Memory B cell (primary cell): ENCODE data around the gene SFMBT2.
A peak's percentile ranks its signal among the peaks of the same experiment; 100 is the strongest.
"Not testable (repeated sequence)": the region's sequence is repeated elsewhere in the genome, so short reads cannot be mapped to it uniquely, and the experiment has no call there.

ENCODE experiments used
- ATAC-seq: fragments of 150-1000 bp; cut with Tn5 transposase; 2 replicates; pipeline ENCODE4 v1.10.0; 2021; ENCODE audit warnings: low read depth, mild to moderate bottlenecking, moderate library complexity
- DNase-seq, 2 donors: peaks; one replicate each; pipeline ENCODE4 v3.0.0; 2022; ENCODE audit warnings: low spot score in 2 of 2
- H3K27ac Mint-ChIP-seq: one replicate; pipeline ENCODE4 v1.8.0; 2022; ENCODE audit warnings: mild to moderate bottlenecking, moderate library complexity, mixed read lengths
- H3K27me3 Mint-ChIP-seq: one replicate; pipeline ENCODE4 v1.8.0; 2022; ENCODE audit warnings: mixed read lengths
- H3K36me3 Mint-ChIP-seq: one replicate; pipeline ENCODE4 v1.8.0; 2022; ENCODE audit warnings: mild to moderate bottlenecking, mixed read lengths
- H3K4me1 Mint-ChIP-seq: one replicate; pipeline ENCODE4 v1.8.0; 2022; ENCODE audit warnings: mixed read lengths
- H3K4me3 Mint-ChIP-seq: one replicate; pipeline ENCODE4 v1.8.0; 2022; ENCODE audit warnings: mild to moderate bottlenecking, moderate library complexity, mixed read lengths
- H3K9me3 Mint-ChIP-seq: one replicate; pipeline ENCODE4 v1.8.0; 2022; ENCODE audit warnings: mixed read lengths

Gene SFMBT2

DNA sequence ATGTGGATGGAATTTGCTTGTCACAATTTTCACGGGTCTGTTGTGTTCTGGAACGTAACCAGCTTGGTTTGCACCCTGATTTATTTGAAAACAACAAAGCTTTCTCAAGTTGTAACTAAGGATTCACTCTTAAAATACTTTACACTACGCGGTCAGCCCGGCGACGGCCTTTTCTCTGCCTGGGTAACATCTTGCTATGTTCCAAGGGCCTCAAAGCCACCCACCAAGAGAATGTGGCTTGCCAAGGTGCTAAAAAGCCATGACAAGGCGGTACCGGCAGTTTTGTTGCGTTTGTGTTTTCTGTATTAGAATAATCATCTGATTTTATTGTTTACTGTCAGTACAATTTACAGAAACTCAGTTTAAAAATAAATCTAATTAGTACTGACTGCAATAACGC, 220.9 kb downstream of the SFMBT2 start:
- ATAC-seq: no peak
- Mint-ChIP-seq H3K9me3 (peaks cover 9% of the 10 kb centered on the region), H3K27me3 (no peaks in the 10 kb centered on the region), H3K4me1 (peaks cover 33% of the 10 kb centered on the region), H3K36me3 (peaks cover 19% of the 10 kb centered on the region), H3K27ac (no peak overlapping the region), H3K4me3 (no peak overlapping the region)
- no peak for DNase-seq

DNA sequence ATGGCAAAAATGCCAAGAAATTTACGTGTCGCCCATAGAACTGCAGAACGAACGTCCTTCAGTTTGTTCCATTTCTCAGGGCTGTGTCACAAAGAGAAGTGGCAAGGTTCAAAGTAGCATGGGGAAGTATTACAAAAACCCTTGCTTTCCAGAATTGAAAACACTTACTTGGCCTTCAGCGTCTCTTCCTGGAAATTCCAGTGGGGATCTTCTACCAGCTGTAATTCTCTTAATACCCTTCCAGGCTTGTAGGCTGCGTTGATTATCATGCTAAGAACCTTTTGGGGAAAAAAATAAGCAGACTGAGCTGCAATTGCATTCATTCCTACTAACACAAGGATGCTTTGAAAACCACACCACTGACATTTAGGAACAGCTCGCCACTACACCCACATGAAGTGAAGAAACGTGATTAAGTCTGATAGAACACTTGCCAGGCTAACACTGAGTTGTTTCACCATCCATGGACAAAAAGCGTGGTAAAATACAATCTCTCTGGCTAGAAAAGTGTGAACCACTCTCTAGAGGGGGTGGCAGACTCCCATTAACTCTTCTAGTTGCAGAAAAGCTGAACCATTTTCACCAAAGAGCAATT, 222.3 kb downstream of the SFMBT2 start:
- Mint-ChIP-seq H3K27ac (no peak overlapping the region), H3K36me3 (peaks cover 25% of the 10 kb centered on the region), H3K9me3 (peaks cover 12% of the 10 kb centered on the region), H3K27me3 (no peaks in the 10 kb centered on the region), H3K4me3 (no peak overlapping the region), H3K4me1 (peaks cover 38% of the 10 kb centered on the region)
- no peak for DNase-seq
- no peak for ATAC-seq

DNA sequence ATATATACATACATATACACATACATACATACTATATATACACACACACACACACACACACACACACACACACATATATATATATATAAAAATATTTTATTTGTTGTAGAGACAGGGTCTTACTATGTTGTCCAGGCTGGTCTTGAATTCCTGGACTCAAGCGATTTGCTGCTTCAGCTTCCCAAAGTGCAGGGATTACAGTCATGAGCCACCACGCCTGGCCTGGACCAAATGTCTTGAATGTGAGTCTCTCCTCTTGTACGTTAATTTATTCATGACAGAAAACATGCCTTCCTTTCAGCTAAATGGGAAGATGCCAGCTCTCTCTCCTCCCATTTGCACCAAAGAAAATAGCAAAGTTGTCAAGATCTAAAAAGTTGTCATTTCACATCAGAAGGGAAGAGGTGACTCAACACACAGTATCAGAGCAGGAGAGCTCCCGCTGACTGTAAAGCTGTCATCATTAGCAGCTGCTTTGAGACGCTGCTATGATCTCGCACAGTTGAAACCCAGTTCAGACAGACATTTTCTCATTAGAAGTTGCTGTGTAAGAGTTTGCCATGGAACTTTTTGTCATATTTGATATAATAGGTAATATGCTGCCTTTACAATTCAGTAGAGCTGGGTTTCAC, 224.3 kb downstream of the SFMBT2 start:
- no peak for DNase-seq
- Mint-ChIP-seq H3K27ac (no peak overlapping the region), H3K36me3 (peaks cover 29% of the 10 kb centered on the region), H3K4me1 (peaks cover 26% of the 10 kb centered on the region), H3K4me3 (no peak overlapping the region), H3K9me3 (peaks cover 12% of the 10 kb centered on the region), H3K27me3 (no peaks in the 10 kb centered on the region)
- ATAC-seq: no peak

DNA sequence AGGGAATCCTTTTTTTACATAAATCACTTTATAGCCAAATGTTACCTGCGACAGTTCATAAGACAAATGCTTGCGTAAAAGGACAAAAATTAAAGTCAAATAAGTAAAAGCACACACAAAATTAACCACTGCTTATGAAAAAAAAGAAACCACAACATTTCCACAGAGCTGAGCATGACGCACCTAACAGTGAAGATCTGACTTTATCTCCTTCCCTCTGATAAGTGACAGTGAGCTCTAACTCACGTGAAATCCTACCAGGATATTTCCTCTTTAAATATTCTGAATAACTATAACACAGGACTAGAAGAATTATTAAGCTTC, 225.5 kb downstream of the SFMBT2 start:
- peaks cover 7% of the 10 kb centered on the region for H3K9me3 Mint-ChIP-seq
- no peaks in the 10 kb centered on the region for H3K27me3 Mint-ChIP-seq
- DNase-seq (no peak), ATAC-seq (peak; percentile 45)
- peaks cover 20% of the 10 kb centered on the region for H3K4me1 Mint-ChIP-seq
- H3K4me3 Mint-ChIP-seq: peak overlapping the region; percentile 59
- H3K36me3 Mint-ChIP-seq: peaks cover 21% of the 10 kb centered on the region
- peak overlapping the region; percentile 89 for H3K27ac Mint-ChIP-seq

DNA sequence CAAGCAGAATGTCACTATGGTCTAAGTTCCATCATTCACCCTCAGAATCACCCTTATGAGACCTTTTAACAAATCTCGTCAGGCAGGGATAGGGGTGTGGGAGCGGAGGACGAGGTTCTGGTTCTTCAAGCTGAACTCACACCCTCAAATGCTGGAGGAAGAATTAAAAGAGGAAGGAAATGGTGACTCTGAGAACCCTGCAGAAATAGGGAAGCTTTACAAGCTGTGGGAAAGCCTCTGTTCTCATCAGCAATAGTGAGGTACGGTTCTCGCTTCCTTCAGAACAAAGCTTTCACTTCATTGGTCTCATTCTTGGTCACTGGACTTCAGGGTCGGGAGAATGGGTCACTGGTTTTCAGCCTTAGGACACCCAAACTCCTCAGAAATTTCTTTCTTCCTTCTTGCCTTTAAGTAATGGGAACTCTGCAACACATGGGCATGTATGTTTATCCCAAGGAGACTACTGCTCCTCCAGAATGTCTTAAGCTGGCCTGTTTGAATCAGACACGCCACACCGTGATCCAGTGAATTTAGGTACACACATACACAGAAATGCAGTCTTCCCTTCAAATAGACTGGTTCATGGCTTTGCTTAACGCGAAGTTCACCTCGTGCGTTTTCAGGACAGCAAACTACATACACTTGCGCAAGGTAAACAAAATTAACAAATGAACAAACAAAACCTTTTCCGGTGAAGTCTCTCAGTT, 226.0 kb downstream of the SFMBT2 start:
- Mint-ChIP-seq H3K27me3 (no peaks in the 10 kb centered on the region), H3K27ac (peak overlapping the region; percentile 89), H3K36me3 (peaks cover 21% of the 10 kb centered on the region), H3K4me1 (peaks cover 20% of the 10 kb centered on the region), H3K4me3 (peak overlapping the region; percentile 59), H3K9me3 (peaks cover 7% of the 10 kb centered on the region)
- ATAC-seq: peak; percentile 94
- DNase-seq: peak in 1 of 2 donors; percentile 33

DNA sequence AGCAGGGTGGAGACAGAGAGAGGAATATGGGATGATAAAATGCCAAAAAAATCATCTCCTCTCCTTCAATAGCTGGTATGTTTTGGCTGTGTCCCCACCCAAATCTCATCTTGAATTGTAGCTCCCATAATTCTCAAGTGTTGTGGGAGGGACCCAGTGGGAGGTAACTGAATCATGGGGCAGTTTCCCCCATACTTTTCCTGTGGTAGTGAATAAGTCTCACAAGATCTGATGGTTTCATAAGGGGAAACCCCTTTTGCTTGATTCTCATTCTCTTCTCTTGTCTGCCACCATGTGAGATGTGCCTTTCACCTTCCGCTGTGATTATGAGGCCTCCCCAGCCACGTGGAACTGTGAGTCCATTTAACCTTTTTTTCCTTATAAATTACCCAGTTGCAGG, 226.7 kb downstream of the SFMBT2 start:
- not testable (repeated sequence) for H3K9me3 Mint-ChIP-seq, DNase-seq, ATAC-seq, H3K27me3 Mint-ChIP-seq
- Mint-ChIP-seq H3K27ac (peak overlapping the region; percentile 89), H3K4me1 (peaks cover 20% of the 10 kb centered on the region), H3K4me3 (peak overlapping the region; percentile 59), H3K36me3 (peaks cover 17% of the 10 kb centered on the region)

DNA sequence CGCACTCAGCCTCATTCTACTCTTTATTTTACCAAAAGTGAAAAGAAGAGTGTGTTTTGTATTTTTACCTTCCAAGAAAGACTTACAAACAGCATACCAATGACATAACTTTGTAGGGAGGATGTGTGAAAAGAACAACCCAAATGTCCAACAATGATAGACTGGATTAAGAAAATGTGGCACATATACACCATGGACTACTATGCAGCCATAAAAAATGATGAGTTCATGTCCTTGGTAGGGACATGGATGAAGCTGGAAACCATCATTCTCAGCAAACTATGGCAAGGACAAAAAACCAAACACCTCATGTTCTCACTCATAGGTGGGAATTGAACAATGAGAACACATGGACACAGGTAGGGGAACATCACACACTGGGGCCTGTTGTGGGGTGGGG, 228.5 kb downstream of the SFMBT2 start:
- H3K36me3 Mint-ChIP-seq: peaks cover 22% of the 10 kb centered on the region
- H3K27ac Mint-ChIP-seq: not testable (repeated sequence)

DNA sequence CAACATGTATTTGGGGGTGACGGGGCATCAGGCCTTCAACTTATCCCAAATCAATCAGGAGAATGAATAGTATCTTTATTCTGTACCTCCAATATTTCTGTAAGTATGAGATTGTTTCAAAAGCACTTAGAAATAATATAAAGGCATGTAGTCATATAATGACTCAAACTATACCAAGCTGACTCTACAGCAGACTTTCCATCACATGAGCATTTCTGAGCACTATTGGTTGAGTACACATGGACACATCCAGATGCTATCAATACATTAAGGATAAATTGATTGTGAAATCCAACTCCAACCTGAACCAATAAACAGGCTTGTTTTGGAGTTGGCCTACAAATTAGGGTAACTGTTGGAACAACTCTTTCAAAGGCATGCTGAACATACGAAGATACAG, 229.4 kb downstream of the SFMBT2 start:
- no peak for DNase-seq
- Mint-ChIP-seq H3K4me1 (peaks cover 18% of the 10 kb centered on the region), H3K4me3 (no peak overlapping the region), H3K27me3 (no peaks in the 10 kb centered on the region), H3K36me3 (peaks cover 28% of the 10 kb centered on the region), H3K27ac (no peak overlapping the region), H3K9me3 (peaks cover 6% of the 10 kb centered on the region)
- no peak for ATAC-seq

More for the DNA sequence above, 228.5 kb downstream of the SFMBT2 start:
- H3K4me1 Mint-ChIP-seq: peaks cover 20% of the 10 kb centered on the region
- ATAC-seq, H3K9me3 Mint-ChIP-seq, DNase-seq, H3K27me3 Mint-ChIP-seq, H3K4me3 Mint-ChIP-seq: not testable (repeated sequence)

DNA sequence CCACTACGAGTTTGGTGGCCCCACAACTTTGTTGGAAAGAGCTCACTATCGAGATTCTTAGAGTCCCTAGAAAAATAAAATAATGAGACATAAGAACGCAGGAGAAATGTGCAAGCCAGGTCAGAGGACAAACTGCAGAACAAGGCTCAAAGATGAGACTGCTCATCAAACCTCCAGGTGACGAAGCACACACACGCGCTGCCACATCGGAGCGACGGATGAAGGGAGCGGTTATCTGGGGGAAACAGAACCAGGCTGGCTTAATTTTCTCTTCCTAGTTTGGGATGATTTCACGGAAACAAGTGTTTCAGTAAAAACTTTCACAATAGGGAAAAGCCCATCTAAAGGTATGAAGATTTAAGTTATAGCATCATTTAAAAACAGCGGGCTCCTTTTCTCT, 231.3 kb downstream of the SFMBT2 start:
- peaks cover 44% of the 10 kb centered on the region for H3K36me3 Mint-ChIP-seq
- peaks cover 13% of the 10 kb centered on the region for H3K9me3 Mint-ChIP-seq
- ATAC-seq (no peak), DNase-seq (no peak)
- no peaks in the 10 kb centered on the region for H3K27me3 Mint-ChIP-seq
- no peak overlapping the region for H3K4me3 Mint-ChIP-seq
- no peak overlapping the region for H3K27ac Mint-ChIP-seq
- peaks cover 8% of the 10 kb centered on the region for H3K4me1 Mint-ChIP-seq

DNA sequence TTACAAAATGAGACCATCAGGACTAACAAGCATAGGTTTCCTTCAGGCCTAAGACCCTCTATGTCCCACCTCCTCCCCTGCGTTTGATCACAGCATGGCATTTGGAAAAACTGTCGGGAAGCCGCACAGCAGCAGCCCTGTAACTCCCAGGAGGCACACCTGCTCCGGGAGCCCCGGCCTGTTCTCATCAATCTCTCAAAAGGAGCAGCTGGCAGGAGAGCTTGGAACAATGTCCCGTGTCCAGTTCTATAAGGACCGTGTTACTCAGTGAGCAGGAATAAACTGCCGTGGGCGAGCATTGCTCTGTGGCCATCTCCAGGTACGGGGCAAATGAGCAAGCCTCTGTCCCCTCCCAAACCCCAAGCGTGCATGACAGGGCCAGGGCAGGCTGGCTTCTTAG, 236.9 kb downstream of the SFMBT2 start:
- DNase-seq: no peak

DNA sequence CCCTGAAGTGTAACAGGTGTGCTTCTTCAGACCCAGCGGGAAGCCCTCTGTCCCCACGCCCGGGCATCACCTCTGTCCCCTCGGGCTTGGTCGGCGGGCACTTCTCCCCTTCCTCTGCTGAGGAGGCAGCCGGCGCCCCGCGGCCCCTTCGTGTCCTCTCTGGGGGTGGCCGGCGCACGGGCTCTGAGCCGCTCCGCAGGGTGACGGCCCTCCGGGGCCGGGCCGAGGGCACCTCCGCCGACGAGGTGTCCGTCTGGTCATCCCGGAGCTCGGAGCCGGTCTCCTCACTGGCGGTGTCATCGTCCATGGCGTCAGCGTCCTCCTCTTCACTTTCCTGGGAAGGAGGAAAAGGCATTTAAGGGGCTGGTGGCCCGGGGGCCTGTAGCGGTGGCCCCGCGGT, 239.0 kb downstream of the SFMBT2 start:
- Mint-ChIP-seq H3K4me1 (no peaks in the 10 kb centered on the region), H3K36me3 (peaks cover 30% of the 10 kb centered on the region), H3K9me3 (peaks cover 9% of the 10 kb centered on the region), H3K27ac (no peak overlapping the region), H3K4me3 (no peak overlapping the region), H3K27me3 (no peaks in the 10 kb centered on the region)
- DNase-seq (no peak), ATAC-seq (no peak)

More for the DNA sequence above, 236.9 kb downstream of the SFMBT2 start:
- Mint-ChIP-seq H3K27me3 (no peaks in the 10 kb centered on the region), H3K4me3 (no peak overlapping the region), H3K9me3 (peaks cover 9% of the 10 kb centered on the region), H3K4me1 (no peaks in the 10 kb centered on the region), H3K27ac (no peak overlapping the region), H3K36me3 (peaks cover 38% of the 10 kb centered on the region)
- no peak for ATAC-seq

DNA sequence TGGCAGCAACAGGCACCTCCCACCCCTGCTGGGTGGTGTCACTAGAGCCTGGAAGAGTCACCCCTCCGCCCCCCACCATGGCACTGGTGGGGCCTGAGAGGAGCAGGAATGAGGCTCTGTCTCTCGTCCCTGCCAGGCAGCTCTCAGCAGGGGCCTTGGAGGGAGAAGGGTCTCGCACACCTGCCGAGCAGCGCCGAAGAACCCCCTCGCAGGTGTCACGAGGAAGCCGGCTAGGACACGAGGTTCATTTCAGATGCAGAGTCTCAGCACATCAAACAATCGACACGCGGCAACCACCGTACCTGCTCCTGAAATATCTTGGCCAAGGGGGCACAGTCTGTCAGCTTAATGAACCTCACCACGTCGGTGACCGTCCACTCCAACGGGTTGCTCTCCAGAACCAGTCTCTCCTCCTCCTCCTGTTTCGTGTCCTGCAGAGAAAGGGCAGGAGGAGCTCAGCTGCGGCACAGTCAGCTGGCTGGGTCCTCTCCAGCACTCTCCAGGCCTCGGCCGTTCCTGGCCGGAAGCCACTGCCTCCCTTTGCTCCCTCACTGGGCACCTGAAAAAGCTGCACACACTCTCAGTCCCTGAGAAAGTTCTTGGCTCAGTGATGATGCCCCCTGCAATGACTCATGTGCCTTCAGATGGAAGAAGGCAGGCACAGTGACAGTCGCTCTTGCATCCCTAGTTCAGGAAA, 240.1 kb downstream of the SFMBT2 start:
- no peak for ATAC-seq

DNA sequence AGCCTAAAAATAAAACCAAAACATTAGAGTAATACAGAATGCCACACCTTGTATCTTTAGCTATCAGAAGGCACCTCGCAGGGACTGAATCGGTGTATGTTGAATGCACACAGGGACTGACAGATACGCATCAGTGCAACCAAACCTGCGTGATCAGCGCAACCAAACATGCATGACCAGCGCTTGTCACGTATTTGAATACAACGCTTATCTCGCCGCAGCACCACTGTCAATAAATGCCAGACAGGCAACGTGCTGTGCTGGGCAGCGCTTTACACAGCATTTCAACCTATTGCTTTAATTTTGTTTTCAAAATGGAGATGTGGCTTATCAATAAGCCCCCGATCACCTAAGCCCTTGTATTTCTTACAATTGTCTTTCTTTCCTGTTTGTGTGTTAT, 242.4 kb downstream of the SFMBT2 start:
- H3K27ac Mint-ChIP-seq: no peak overlapping the region

More for the DNA sequence above, 240.1 kb downstream of the SFMBT2 start:
- H3K27me3 Mint-ChIP-seq: no peaks in the 10 kb centered on the region
- no peak overlapping the region for H3K4me3 Mint-ChIP-seq
- H3K4me1 Mint-ChIP-seq: no peaks in the 10 kb centered on the region
- H3K27ac Mint-ChIP-seq: no peak overlapping the region
- DNase-seq: no peak
- peaks cover 22% of the 10 kb centered on the region for H3K36me3 Mint-ChIP-seq
- H3K9me3 Mint-ChIP-seq: peaks cover 5% of the 10 kb centered on the region

DNA sequence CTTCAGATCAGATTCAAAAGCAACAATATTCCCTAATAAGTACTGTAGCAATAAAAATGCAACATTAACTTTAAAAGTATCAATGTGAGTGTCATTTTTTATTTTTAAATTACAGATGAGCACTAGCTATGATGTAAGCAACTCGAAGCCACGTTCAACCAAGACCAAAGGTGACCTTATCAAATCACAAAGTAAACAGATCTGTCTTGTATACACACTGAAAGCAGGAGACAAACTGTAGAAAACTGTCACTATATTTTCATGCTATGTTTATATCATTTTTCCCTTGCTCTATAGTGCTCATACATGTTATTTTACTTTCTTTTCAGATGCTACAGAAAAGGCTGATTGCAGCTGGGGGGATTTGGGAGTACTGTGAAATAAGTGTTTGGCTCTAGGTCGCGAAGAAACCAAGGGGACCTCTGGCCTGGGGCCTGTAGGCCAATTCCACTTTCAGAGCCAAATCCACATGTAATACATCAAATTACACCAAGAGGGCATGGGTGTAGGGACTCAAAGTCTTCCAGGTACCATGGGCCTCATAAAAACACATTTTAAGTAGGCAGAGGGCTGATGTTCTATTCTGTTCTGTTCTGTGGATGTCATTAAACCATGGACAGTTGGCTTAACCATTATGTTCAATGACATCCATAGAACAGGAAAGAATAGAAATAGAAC, 245.2 kb downstream of the SFMBT2 start:
- H3K36me3 Mint-ChIP-seq: peaks cover 14% of the 10 kb centered on the region
- H3K27me3 Mint-ChIP-seq: no peaks in the 10 kb centered on the region
- no peak for ATAC-seq
- H3K4me1 Mint-ChIP-seq: no peaks in the 10 kb centered on the region
- no peaks in the 10 kb centered on the region for H3K9me3 Mint-ChIP-seq
- H3K4me3 Mint-ChIP-seq: no peak overlapping the region
- no peak overlapping the region for H3K27ac Mint-ChIP-seq
- no peak for DNase-seq

More for the DNA sequence above, 242.4 kb downstream of the SFMBT2 start:
- DNase-seq (no peak), ATAC-seq (no peak)
- Mint-ChIP-seq H3K4me1 (no peaks in the 10 kb centered on the region), H3K4me3 (no peak overlapping the region), H3K27me3 (no peaks in the 10 kb centered on the region), H3K9me3 (no peaks in the 10 kb centered on the region), H3K36me3 (peaks cover 18% of the 10 kb centered on the region)
